Spleen (tissue), 7 donors: ENCODE data around the gene IMPACT.

Source experiments
- POLR2A ChIP-seq, 3 donors: fragments of 450-650 bp; IDR thresholded peaks; one replicate each; pipeline ENCODE4 v1.5.1; 2017; ENCODE audit warnings: antibody characterized with exemption in 3 of 3, mild to moderate bottlenecking in 1 of 3
- POLR2AphosphoS5 ChIP-seq, 3 donors: sonication (generic); formaldehyde crosslinking; IDR thresholded peaks; one replicate each; pipeline ENCODE4 v1.5.1; 2017; ENCODE audit warnings: antibody characterized with exemption in 3 of 3
- TF ChIP-seq, protein P1 (sequence below), 11 experiments: fragments of 200-600 bp in 7 of 11; fragments of 450-650 bp in 4 of 11; sonication (generic) in 4 of 11; IDR thresholded peaks in 8 of 11; conservative IDR thresholded peaks in 3 of 11; 1 replicate in 7 of 11; 2 replicates in 4 of 11; pipeline versions ENCODE4 v1.4.0 to v1.8.0; 2016 to 2021; ENCODE audit warnings: antibody characterized with exemption in 11 of 11, inconsistent platforms in 4 of 11, mild to moderate bottlenecking in 1 of 11
- donor health status: DM: no; HTN: no; CAD: no; lungs with moderate emphysema.
- donor health status: DM: no; HTN: no; CAD: no.
- donor health status: DM: no; HTN: no; CAD: no.

DNA sequence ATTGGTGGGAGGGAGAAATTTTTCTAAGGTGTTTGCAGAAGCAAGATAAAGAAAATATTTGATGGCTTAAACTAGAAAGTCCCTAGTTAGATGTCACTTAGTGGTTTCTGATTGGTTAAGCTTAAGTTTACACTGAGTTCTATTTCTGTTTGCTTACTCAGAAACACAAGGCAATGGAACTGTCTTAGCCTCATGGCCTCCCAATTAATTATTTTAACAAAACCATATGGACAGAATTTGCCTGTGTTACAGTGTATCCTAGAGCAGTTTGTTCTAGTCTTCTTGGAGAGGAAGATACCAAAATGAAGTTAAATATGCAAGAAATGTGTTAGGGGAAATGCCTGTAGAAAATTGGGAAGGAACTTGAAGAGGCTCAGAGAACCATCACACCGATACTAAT lies 4.6 kb upstream of the IMPACT start:
- TF ChIP-seq POLR2A (IDR thresholded peaks at IDR 0.05) (no peak), POLR2AphosphoS5 (IDR thresholded peaks at IDR 0.05) (no peak)
- TF ChIP-seq, protein P1, sequence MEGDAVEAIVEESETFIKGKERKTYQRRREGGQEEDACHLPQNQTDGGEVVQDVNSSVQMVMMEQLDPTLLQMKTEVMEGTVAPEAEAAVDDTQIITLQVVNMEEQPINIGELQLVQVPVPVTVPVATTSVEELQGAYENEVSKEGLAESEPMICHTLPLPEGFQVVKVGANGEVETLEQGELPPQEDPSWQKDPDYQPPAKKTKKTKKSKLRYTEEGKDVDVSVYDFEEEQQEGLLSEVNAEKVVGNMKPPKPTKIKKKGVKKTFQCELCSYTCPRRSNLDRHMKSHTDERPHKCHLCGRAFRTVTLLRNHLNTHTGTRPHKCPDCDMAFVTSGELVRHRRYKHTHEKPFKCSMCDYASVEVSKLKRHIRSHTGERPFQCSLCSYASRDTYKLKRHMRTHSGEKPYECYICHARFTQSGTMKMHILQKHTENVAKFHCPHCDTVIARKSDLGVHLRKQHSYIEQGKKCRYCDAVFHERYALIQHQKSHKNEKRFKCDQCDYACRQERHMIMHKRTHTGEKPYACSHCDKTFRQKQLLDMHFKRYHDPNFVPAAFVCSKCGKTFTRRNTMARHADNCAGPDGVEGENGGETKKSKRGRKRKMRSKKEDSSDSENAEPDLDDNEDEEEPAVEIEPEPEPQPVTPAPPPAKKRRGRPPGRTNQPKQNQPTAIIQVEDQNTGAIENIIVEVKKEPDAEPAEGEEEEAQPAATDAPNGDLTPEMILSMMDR (IDR thresholded peaks at IDR 0.05 in 8 of 11, conservative IDR thresholded peaks at IDR 0.05 in 3 of 11) = no peak
